H9 (cell line): ENCODE measurements around the gene PCDH9. TPM values are rescaled to one million over a fixed set of nuclear protein-coding genes. Genes with fewer than 3 reads are reported as not detected.
"Not testable (repeated sequence)": the region's sequence is repeated elsewhere in the genome, so short reads cannot be mapped to it uniquely, and the experiment has no call there.

ENCODE experiments used
- DNase-seq: peaks from one replicate; pipeline ENCODE4 v3.0.0-alpha.2; 2017
- H2AFZ ChIP-seq: one replicate; pipeline ENCODE4 v1.6.1; 2013; ENCODE audit warnings: mild to moderate bottlenecking, low read length, control low read depth, moderate library complexity
- H2AK5ac ChIP-seq: 2 replicates; pipeline ENCODE4 v1.6.1; 2013; ENCODE audit warnings: low read length, control low read depth, mixed read lengths; ENCODE audit not compliant: insufficient read length
- H2BK120ac ChIP-seq: one replicate; pipeline ENCODE4 v1.6.1; 2013; ENCODE audit warnings: low read depth, mild to moderate bottlenecking, low read length, control low read depth, inconsistent platforms; ENCODE audit not compliant: poor library complexity, severe bottlenecking
- H2BK12ac ChIP-seq: 2 replicates; pipeline ENCODE4 v1.6.1; 2013; ENCODE audit warnings: low read length, control low read depth, mixed read lengths, low read depth; ENCODE audit not compliant: insufficient read length
- H2BK15ac ChIP-seq: 2 replicates; pipeline ENCODE4 v1.6.1; 2013; ENCODE audit warnings: low read depth, low read length, control low read depth
- H2BK20ac ChIP-seq: one replicate; pipeline ENCODE4 v1.6.1; 2013; ENCODE audit warnings: low read depth, mild to moderate bottlenecking, low read length, control low read depth, inconsistent platforms; ENCODE audit not compliant: poor library complexity, severe bottlenecking
- H2BK5ac ChIP-seq: 2 replicates; pipeline ENCODE4 v1.6.1; 2013; ENCODE audit warnings: low read length, control low read depth, mixed read lengths; ENCODE audit not compliant: insufficient read length
- H3K14ac ChIP-seq: 2 replicates; pipeline ENCODE4 v1.6.1; 2013; ENCODE audit warnings: low read length, control low read depth; ENCODE audit not compliant: insufficient read depth
- H3K18ac ChIP-seq: 2 replicates; pipeline ENCODE4 v1.6.1; 2013; ENCODE audit warnings: low read depth, mild to moderate bottlenecking, mixed read lengths, low read length, control low read depth; ENCODE audit not compliant: insufficient read length
- H3K23ac ChIP-seq: 2 replicates; pipeline ENCODE4 v1.6.1; 2013; ENCODE audit warnings: low read length, control low read depth, mixed read lengths, low read depth; ENCODE audit not compliant: insufficient read length
- H3K23me2 ChIP-seq: 2 replicates; pipeline ENCODE4 v1.6.1; 2013; ENCODE audit warnings: low read depth, mild to moderate bottlenecking, mixed read lengths, low read length, control low read depth; ENCODE audit not compliant: insufficient read length, poor library complexity, severe bottlenecking
- H3K27ac ChIP-seq: 2 replicates; pipeline ENCODE4 v1.5.1; 2013; ENCODE audit warnings: low read length, control low read depth, mixed read lengths, low read depth; ENCODE audit not compliant: insufficient read length
- H3K27me3 ChIP-seq: 2 replicates; pipeline ENCODE4 v1.6.1; 2013; ENCODE audit warnings: low read length, control low read depth, inconsistent platforms; ENCODE audit not compliant: insufficient read depth
- H3K4ac ChIP-seq: 2 replicates; pipeline ENCODE4 v1.6.1; 2013; ENCODE audit warnings: low read depth, mild to moderate bottlenecking, control low read depth, inconsistent platforms, low read length, moderate library complexity
- H3K4me1 ChIP-seq: 2 replicates; pipeline ENCODE4 v1.6.1; 2013; ENCODE audit warnings: low read length, control low read depth, inconsistent platforms; ENCODE audit not compliant: insufficient read depth
- H3K4me2 ChIP-seq: 2 replicates; pipeline ENCODE4 v1.6.1; 2013; ENCODE audit warnings: low read length, control low read depth, mixed read lengths; ENCODE audit not compliant: insufficient read length, insufficient read depth
- H3K56ac ChIP-seq: 2 replicates; pipeline ENCODE4 v1.6.1; 2013; ENCODE audit warnings: low read depth, mild to moderate bottlenecking, mixed read lengths, low read length, control low read depth; ENCODE audit not compliant: insufficient read length
- H3K79me1 ChIP-seq: 2 replicates; pipeline ENCODE4 v1.6.1; 2013; ENCODE audit warnings: low read depth, mild to moderate bottlenecking, moderate library complexity, low read length, control low read depth, inconsistent platforms; ENCODE audit not compliant: insufficient read depth, poor library complexity, severe bottlenecking
- H3K79me2 ChIP-seq: 2 replicates; pipeline ENCODE4 v1.6.1; 2013; ENCODE audit warnings: low read length, control low read depth, inconsistent platforms; ENCODE audit not compliant: insufficient read depth
- H3K9ac ChIP-seq: 2 replicates; pipeline ENCODE4 v1.6.1; 2013; ENCODE audit warnings: low read length, control low read depth, mixed read lengths; ENCODE audit not compliant: insufficient read length; ENCODE audit errors: extremely low read depth
- H3K9me3 ChIP-seq: one replicate; pipeline ENCODE4 v1.6.1; 2013; ENCODE audit warnings: low read depth, low read length, inconsistent platforms; ENCODE audit not compliant: control insufficient read depth
- H3T11ph ChIP-seq: one replicate; pipeline ENCODE4 v1.6.1; 2013; ENCODE audit warnings: mild to moderate bottlenecking, low read length, control low read depth, inconsistent platforms
- H4K20me1 ChIP-seq: one replicate; pipeline ENCODE4 v1.6.1; 2013; ENCODE audit not compliant: control insufficient read depth, insufficient read length, insufficient read depth
- H4K5ac ChIP-seq: 2 replicates; pipeline ENCODE4 v1.6.1; 2013; ENCODE audit warnings: low read depth, mild to moderate bottlenecking, mixed read lengths, low read length, control low read depth; ENCODE audit not compliant: insufficient read length
- H4K8ac ChIP-seq: replicated peaks from 2 replicates; pipeline ENCODE4 v1.6.1; 2013; ENCODE audit warnings: low read length, control low read depth, mixed read lengths, low read depth; ENCODE audit not compliant: insufficient read length
- H4K91ac ChIP-seq: 2 replicates; pipeline ENCODE4 v1.6.1; 2013; ENCODE audit warnings: low read depth, mild to moderate bottlenecking, moderate library complexity, mixed read lengths, low read length, control low read depth; ENCODE audit not compliant: insufficient read length
- H3K27ac Mint-ChIP-seq, 3 experiments: 2 replicates in 2 of 3; 3 replicates in 1 of 3; pipeline ENCODE4 v1.8.0; 2020 to 2021; ENCODE audit warnings: mixed read lengths in 3 of 3, mild to moderate bottlenecking in 1 of 3, moderate library complexity in 1 of 3
- H3K27me3 Mint-ChIP-seq: 2 replicates; pipeline ENCODE4 v1.8.0; 2021; ENCODE audit warnings: low read depth, mild to moderate bottlenecking, moderate library complexity, mixed read lengths
- H3K36me3 Mint-ChIP-seq, 3 experiments: 2 replicates in 2 of 3; 3 replicates in 1 of 3; pipeline ENCODE4 v1.8.0; 2020 to 2021; ENCODE audit warnings: low read depth in 3 of 3, mixed read lengths in 3 of 3; ENCODE audit not compliant: insufficient read depth in 1 of 3
- H3K4me1 Mint-ChIP-seq, 2 experiments: 2 replicates each; pipeline ENCODE4 v1.8.0; 2020; ENCODE audit warnings: mixed read lengths in 2 of 2
- H3K4me3 Mint-ChIP-seq, 2 experiments: 2 replicates in 1 of 2; 3 replicates in 1 of 2; pipeline ENCODE4 v1.8.0; 2020 to 2021; ENCODE audit warnings: mild to moderate bottlenecking in 2 of 2, mixed read lengths in 2 of 2, moderate library complexity in 1 of 2
- H3K9me3 Mint-ChIP-seq, 2 experiments: 2 replicates in 1 of 2; 3 replicates in 1 of 2; pipeline ENCODE4 v1.8.0; 2020; ENCODE audit warnings: mild to moderate bottlenecking in 2 of 2, mixed read lengths in 2 of 2, moderate library complexity in 1 of 2
- CTCF ChIP-seq: fragments of 200-600 bp; sonication (generic); conservative IDR thresholded peaks from 3 replicates; pipeline ENCODE4 v1.8.0; 2021; ENCODE audit warnings: antibody characterized with exemption, mild to moderate bottlenecking
- WGBS: extraction: QIAGEN DNeasy Blood & Tissue Kit; methylation state at CpG from one replicate; pipeline ENCODE4 v1.1.7; 2013; ENCODE audit warnings: missing lambda C conversion rate, low lambda C conversion rate, mixed read lengths; ENCODE audit not compliant: insufficient read length; ENCODE audit errors: extremely low coverage; 5-methylcytosine and 5-hydroxymethylcytosine counted together
- total RNA-seq: library from RNA; stranded (reverse); gene quantifications from 2 replicates; pipeline ENCODE4 v1.2.1, GENCODE V29; 2021

PCDH9 gene
- total RNA-seq, 1 experiment from 2014 or later, result 0.11 TPM

DNA sequence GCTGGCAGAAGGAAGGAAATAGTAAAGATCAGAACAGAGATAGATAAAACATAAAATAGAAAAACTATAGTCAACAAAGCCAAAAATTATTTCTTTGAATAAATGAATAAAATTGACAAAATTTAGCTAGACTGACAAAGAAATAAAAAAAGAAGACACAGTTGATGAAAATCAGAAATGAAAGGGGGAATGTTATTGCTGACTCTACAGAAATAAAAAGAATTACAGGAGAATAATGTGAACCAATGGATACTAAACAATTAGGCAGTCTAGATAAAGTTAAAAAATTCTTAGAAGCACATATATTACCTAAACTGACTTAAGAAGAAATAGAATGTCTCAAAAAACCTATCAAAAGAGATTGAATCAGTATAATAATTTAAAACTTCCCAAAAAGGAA lies 933.8 kb downstream of the PCDH9 start:
- Histone ChIP-seq H3K23me2 (no peaks in the 10 kb centered on the region), H3K79me1 (no peaks in the 10 kb centered on the region), H4K91ac (no peak overlapping the region), H4K8ac (no peak overlapping the region), H3K27ac (no peak overlapping the region), H3K4me1 (no peaks in the 10 kb centered on the region), H4K20me1 (no peaks in the 10 kb centered on the region), H3K4ac (no peak overlapping the region), H2AFZ (no peak overlapping the region), H4K5ac (no peak overlapping the region), H3K9me3 (no peaks in the 10 kb centered on the region), H3K23ac (no peak overlapping the region), H2AK5ac (no peak overlapping the region), H3K18ac (no peak overlapping the region), H3K27me3 (no peaks in the 10 kb centered on the region), H2BK5ac (no peak overlapping the region), H2BK20ac (no peak overlapping the region), H3K4me2 (no peak overlapping the region), H3K9ac (no peak overlapping the region), H3K14ac (no peak overlapping the region), H3K79me2 (no peaks in the 10 kb centered on the region), H3K56ac (no peak overlapping the region), H2BK120ac (no peak overlapping the region), H2BK15ac (no peak overlapping the region), H2BK12ac (no peak overlapping the region), H3T11ph (no peak overlapping the region)
- no peaks in the 10 kb centered on the region for H3K27me3 Mint-ChIP-seq
- peaks cover 11% of the 10 kb centered on the region in 2 experiments for H3K9me3 Mint-ChIP-seq
- no peak for DNase-seq
- H3K36me3 Mint-ChIP-seq, result peaks cover 0 to 14% (median 3%) of the 10 kb centered on the region in 3 experiments; a peak in 2 of 7 replicates
- H3K4me1 Mint-ChIP-seq, result peaks cover 4% of the 10 kb centered on the region in 2 experiments; a peak in 3 of 4 replicates
- no peak overlapping the region for H3K27ac Mint-ChIP-seq
- no peak for TF ChIP-seq CTCF
- no peak overlapping the region for H3K4me3 Mint-ChIP-seq

GRCh38 chr13:66286806-66287205 lies 943.3 kb downstream of the PCDH9 start:
- not testable (repeated sequence) for H3K9ac ChIP-seq, H4K8ac ChIP-seq, H2BK12ac ChIP-seq, H3K56ac ChIP-seq, H2BK20ac ChIP-seq, H2BK120ac ChIP-seq, H3K4me1 ChIP-seq, H3K4me2 ChIP-seq, H3K23ac ChIP-seq, H3K23me2 ChIP-seq, H3K79me1 ChIP-seq, H2AFZ ChIP-seq, H3T11ph ChIP-seq, H3K18ac ChIP-seq, H3K14ac ChIP-seq, H4K20me1 ChIP-seq, H3K27ac Mint-ChIP-seq, H3K79me2 ChIP-seq, H4K91ac ChIP-seq, H3K9me3 ChIP-seq, H3K27ac ChIP-seq, DNase-seq, H3K4ac ChIP-seq, H3K4me1 Mint-ChIP-seq, H2AK5ac ChIP-seq, H2BK5ac ChIP-seq, H4K5ac ChIP-seq, H3K4me3 Mint-ChIP-seq, H2BK15ac ChIP-seq, H3K27me3 ChIP-seq, H3K27me3 Mint-ChIP-seq
- Mint-ChIP-seq H3K36me3 (peaks cover 4 to 15% (median 9%) of the 10 kb centered on the region in 3 experiments; a peak in 5 of 7 replicates), H3K9me3 (peaks cover 22 to 24% of the 10 kb centered on the region in 2 experiments)
- no CpG with 5 or more reads among the region's 5 CpGs for WGBS
